ENCODE measurements around the gene PICALM. TPM values are rescaled to one million over a fixed set of nuclear protein-coding genes. Genes with fewer than 3 reads are reported as not detected.

Gene PICALM
- total and polyA plus RNA-seq, 2 donors (not counting 3 experiments of a cell fraction or from before 2014, with no cell fraction given): 181 to 202 TPM

DNA sequence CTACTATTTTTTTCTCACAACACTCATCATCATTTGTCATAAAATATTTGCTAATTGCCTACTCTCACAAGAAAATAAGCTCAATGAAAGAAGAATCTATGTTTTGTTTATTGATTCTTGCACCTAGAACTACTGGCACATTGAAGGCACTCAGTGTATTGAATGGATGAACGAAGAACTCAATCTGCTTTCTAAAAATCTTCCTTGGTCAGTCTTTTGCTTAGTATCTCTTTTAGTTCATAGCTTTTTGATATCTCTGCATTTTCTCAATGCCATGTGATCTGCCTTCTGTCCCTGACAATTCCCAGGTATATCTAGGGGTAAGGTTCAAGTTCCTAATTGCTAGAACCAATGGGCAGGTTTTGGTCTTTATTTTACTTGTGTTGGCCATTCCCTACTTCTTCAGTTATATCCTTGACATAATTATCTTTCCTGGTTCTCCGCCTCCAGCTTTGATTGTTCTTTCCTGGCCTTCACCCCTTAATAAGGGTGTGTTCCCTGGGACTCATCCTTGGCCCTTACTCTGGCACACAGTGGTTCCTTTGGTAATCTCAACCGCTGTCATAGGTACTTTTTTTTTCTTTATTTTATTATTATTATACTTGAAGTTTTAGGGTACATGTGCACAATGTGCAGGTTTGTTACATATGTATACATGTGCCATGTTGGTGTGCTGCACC is 117.3 kb downstream of the PICALM start:
- Histone ChIP-seq H3K9ac (replicated peaks; ENCODE audit: extremely low read depth, insufficient read depth, low read length) (no peak overlapping the region), H2AFZ (ENCODE audit: low read depth, low read length) (no peak overlapping the region), H3K4me3 (replicated peaks in 1 of 3; ENCODE audit: insufficient read depth in 1 of 3, low read depth in 1 of 3, low read length in 3 of 3) (no peak overlapping the region), H3K4me1 (ENCODE audit: control insufficient read depth, extremely low read depth, insufficient read depth, low read length) (peaks cover 25% of the 10 kb centered on the region), H3K36me3 (ENCODE audit: control insufficient read depth in 2 of 2, extremely low read depth in 1 of 2, insufficient read depth in 2 of 2, low read length in 2 of 2) (peaks cover 4 to 7% of the 10 kb centered on the region in 2 experiments), H3K79me2 (ENCODE audit: control insufficient read depth, insufficient read depth, low read length) (no peaks in the 10 kb centered on the region), H4K20me1 (replicated peaks; ENCODE audit: control insufficient read depth, extremely low read depth, insufficient read depth, low read length) (no peaks in the 10 kb centered on the region), H3K9me3 (replicated peaks; ENCODE audit: control insufficient read depth, insufficient read depth, low read length) (no peaks in the 10 kb centered on the region), H3K27ac (ENCODE audit: insufficient read depth, low read depth, low read length) (no peak overlapping the region), H3K9me1 (replicated peaks; ENCODE audit: control insufficient read depth, extremely low read depth, insufficient read depth, low read length) (no peaks in the 10 kb centered on the region), H3K27me3 (ENCODE audit: control insufficient read depth in 2 of 2, insufficient read depth in 2 of 2, low read length in 2 of 2) (no peaks in the 10 kb centered on the region), H3K4me2 (ENCODE audit: insufficient read depth, low read length) (no peak overlapping the region)
- ChIA-PET POLR2A (no interaction called here), CTCF (interaction anchor here (0.8 to 2.1 kb wide), 4 partner anchors 10 to 338 kb away, joined by 3 to 7 read pairs (median 4); no protein-coding TSS in a partner anchor)
- BruUV-seq (replicated peaks): no TSS peak
- TF ChIP-seq, protein P1, sequence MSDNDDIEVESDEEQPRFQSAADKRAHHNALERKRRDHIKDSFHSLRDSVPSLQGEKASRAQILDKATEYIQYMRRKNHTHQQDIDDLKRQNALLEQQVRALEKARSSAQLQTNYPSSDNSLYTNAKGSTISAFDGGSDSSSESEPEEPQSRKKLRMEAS (IDR thresholded peaks at IDR 0.05; ENCODE audit: insufficient read depth, insufficient read length): no peak
- TF ChIP-seq CTCF (IDR thresholded peaks at IDR 0.05; ENCODE audit: extremely low read depth in 1 of 2, insufficient read depth in 1 of 2, low read depth in 1 of 2, low read length in 2 of 2): no peak
- no peak for TF ChIP-seq JUN (IDR thresholded peaks at IDR 0.05; ENCODE audit: borderline replicate concordance, insufficient read depth, insufficient read length, low read depth)
- TF ChIP-seq POLR2AphosphoS5 (IDR thresholded peaks at IDR 0.05; ENCODE audit: insufficient read depth, low read depth, low read length): no peak
- no peak for TF ChIP-seq MYC (IDR thresholded peaks at IDR 0.05; ENCODE audit: low read depth, low read length)
- no peak for TF ChIP-seq EZH2 (IDR thresholded peaks at IDR 0.05; ENCODE audit: borderline replicate concordance, low read depth, low read length, severe bottlenecking)
- no peak for TF ChIP-seq GATA2 (IDR thresholded peaks at IDR 0.05; ENCODE audit: insufficient read depth, insufficient read length, low read depth, low read length)
- DNase-seq (ENCODE audit: low read depth, low spot score) (no peak), FAIRE-seq (no peak)
- intact Hi-C loops (cut with micrococcal nuclease) (no loop called here), dilution Hi-C loops (cut with MboI; ENCODE audit: extremely low pct_ligation_motif_present, low sequenced_read_pairs) (no loop called here)

Measured in endothelial cell of umbilical vein (primary cell).